GM19467 (cell line): ENCODE data around the gene LENG1.

Experiments used
- ATAC-seq: cut with Tn5 transposase; IDR thresholded peaks from one replicate; pipeline ENCODE4 v1.9.1; 2021; ENCODE audit warnings: mild to moderate bottlenecking, moderate library complexity; ENCODE audit not compliant: unreplicated experiment

Gene LENG1

DNA sequence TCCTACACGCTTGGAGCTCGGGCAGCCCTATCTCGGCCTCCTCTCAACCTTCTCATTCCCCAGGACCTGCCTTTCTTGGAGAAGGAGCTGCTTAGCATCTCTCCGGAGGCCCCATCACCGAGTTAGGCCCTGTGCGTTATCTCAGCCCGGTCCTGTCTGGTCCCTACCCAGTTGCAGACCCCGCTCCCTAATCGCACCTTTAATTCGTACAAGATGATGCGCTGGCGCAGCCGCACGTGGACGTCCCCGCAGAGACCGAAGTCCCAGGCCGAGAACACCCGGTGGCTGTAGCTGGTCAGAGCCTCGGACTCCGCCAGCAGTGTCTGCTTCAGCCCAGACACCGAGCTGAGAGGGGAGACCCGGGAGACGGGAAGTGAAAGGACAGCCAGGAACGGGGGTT lies 5.7 kb upstream of the LENG1 start:
- no peak for ATAC-seq

DNA sequence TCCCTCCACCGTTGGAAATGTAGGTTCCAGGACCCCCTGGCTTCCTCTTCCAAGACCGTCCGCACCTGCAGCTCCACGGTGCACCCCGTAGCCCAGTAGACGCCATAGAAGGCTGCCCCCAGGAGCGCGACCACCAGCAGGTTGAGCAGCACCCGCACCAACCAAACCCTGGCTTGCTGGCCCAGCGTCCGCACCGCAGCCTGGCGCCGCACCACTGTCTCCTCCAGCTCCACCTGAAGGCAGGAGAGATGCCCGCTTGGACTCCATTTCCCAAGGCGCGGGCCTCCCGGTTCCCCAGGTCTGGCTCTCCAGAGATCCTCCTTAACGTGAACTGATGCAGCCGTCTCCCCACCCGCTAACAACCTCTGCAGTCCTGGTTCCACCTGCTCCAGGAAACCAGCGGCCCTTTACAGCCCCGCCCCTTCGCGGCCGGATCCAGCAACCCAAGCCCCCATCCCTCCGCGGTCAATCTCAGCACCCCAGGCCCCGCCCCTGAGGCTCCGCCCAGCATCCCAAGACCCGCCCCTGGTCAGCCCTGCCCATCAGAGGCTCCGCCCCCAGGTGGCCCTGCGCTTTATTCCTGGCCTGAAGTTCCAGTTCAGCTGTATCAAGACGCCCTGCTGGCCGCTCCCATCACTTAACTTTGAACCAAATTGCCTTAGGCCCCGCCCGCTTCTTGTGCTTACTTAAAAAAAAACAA lies 5.0 kb upstream of the LENG1 start:
- no peak for ATAC-seq

DNA sequence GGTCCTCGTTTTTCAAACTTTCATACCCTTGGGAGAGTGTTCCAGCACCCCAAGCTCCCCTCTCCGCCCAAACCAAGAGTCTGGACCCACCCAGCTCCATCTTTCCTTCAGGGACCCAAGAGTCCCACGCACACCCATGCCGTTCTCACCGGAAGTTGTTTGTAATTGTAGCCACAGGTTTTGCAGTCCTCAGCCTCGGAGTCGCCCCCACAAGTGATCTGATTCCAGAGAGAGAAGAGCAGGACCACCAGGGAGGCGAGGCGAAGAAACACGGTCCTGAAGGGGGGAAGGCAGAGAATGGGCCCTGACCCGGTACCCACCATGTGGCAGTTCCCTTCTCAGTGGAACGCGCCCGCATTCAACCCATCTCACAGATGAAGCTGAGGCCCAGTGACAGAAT lies 3.4 kb upstream of the LENG1 start:
- no peak for ATAC-seq

DNA sequence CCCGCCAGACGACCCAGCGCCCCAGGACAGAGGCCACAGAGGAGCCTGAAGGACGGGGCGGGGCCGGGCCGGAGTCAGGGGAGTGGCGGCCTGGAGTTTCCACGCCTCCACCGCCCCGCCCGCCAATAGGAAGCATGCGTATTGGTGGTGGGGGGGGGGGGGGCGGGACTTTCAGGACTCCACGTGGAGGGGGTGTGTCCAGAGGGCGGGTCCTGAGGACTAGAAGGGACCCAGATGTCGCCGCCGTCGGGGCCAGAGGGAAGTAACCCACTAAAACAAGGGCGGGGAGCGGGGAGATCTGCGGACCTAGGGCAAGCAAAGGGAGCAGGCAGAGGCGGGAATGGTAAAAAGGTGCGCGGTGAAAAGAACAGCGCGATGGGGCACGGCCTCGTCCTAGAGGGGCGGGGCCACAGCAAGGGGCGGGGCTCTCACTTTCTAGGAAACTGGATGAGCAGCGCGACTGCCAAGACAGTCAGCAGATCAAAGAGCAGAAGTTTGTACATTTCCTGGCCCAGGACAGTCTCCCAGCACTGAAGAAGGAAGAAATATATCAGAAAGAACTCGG lies 2.8 kb upstream of the LENG1 start:
- ATAC-seq, result no peak

DNA sequence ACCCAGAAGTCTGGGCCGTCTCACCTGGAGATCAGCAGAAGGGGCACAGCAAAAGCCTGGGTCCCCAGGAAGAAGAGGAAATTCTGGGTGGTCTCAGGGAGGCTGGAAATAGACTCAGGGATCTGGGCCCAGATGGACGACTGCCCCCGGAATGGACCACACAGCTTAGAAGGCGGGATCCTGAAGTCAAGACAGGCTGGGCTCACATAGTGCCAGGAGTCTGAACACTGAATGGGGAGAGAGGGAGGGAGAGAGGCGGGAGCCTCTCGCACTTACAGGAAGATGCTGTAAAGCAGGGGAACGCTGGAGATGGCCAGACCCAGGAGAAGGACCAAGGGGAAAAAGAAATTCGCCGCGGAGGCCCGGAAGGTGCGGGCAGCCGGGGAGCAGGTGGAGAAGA lies 1.3 kb upstream of the LENG1 start:
- no peak for ATAC-seq

DNA sequence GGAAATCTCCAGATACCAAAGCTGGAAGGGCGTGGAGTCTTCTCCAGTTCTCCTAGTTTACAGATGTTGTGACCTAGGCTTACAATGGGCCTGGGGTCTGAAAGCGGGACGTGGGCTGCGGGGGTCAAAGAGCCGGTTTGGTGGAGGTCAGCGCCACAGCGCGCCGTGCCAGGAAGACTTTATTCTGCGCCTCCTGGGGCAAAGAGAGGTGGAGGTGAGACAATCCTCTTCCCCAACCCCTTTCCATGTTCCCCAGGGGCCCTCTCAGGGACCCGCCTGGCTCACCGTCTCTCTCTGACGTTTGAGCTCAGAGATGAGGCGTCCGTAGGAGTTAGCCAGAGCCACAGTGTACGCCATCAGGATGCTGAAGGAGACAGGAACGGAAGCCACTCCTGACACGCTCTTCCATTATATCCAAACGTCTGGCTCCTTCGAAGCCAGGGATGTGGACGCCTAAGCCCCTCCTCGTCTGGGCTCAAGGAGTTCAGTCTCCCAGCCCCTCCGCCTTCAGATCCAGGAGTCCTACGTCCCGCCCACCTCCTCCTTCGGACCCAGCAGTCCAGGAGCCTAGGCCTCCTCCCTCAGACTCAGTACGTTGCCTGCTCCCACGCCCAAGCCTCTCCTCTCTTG lies 776 bp upstream of the LENG1 start:
- no peak for ATAC-seq

DNA sequence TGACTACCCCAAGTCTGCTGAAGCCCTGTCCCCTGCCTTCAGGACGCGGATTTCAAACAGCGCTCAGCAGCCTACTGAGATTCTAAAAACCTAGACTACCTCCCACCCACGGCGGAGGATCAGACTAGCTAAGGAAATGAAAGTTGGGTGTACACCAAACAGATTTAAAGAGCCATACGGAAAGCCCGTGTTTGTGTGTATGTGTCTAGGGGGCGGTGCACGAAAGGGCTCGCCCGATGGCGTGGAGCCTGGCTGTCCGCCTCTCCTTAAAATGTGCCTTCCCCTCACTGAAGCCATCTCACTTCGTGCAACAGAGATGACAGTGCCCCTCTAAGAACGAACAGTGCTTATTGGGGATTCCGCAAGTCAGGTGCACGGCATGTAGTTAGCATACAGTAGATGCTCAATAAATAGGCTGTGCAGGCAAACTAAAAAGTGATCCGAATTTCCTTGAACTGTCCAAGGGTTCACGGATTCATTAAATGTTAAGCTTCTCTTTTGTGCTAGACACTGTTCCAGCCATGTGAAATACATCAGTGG lies 639 bp downstream of the LENG1 start:
- no peak for ATAC-seq

DNA sequence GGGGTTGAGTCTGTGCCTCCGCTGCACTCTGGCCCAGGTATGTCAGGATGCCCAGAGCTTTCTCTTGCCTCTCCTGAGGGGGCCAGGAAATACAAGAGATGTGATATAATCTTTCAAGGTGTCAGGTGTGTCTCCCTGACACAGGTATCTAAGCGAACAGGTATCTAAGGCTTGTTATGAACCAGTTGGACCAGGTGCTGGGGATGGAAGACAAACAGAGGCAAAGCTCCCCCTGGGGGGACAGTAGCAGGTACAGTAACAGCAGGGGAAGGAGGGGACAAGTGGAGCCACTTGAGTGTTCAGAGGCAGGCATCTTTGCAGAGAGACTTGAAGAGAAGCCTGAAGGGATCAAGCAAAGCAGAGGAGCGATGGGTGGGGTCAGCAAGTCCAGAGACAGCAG lies 2.6 kb downstream of the LENG1 start:
- no peak for ATAC-seq

DNA sequence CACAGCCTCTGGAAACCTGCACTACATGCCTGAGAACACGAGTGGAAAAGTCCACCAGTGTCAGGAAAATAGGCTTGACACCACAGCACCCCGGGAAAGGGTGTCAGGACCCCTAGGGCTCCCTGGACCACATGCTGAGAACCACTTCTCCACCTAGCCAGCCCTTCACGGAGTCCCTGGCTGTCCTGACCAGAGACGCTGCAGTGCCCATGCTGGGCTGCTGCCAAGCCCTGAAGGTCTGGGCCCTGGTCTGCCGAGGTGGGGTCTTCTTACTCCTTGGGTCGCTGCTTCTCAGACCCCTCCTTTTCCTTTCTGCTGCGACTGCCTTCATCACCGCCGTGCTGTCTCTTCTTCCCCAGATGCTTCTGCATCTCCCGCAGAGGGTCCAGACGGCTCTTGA lies 3.0 kb downstream of the LENG1 start:
- no peak for ATAC-seq

DNA sequence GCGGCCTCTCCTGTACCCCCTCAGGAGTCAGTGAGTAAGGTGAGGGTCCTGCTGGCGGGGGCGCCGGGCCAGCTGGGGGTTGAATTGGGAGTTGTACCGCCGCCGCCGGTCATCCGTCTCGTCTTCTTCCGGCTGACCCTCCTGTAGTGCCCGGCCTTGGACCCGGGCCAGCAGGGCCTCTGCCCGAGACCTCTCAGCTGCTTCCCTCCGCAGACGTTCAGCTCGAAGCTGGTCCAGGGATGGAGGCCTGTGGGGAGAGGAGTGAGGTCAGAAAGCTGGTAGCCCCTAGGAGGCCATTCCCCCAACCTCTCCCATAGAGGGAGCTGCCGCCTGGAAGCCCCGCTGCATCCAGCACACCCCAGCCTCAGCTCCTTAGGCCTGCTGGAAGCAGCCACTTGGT lies 3.8 kb downstream of the LENG1 start:
- no peak for ATAC-seq

DNA sequence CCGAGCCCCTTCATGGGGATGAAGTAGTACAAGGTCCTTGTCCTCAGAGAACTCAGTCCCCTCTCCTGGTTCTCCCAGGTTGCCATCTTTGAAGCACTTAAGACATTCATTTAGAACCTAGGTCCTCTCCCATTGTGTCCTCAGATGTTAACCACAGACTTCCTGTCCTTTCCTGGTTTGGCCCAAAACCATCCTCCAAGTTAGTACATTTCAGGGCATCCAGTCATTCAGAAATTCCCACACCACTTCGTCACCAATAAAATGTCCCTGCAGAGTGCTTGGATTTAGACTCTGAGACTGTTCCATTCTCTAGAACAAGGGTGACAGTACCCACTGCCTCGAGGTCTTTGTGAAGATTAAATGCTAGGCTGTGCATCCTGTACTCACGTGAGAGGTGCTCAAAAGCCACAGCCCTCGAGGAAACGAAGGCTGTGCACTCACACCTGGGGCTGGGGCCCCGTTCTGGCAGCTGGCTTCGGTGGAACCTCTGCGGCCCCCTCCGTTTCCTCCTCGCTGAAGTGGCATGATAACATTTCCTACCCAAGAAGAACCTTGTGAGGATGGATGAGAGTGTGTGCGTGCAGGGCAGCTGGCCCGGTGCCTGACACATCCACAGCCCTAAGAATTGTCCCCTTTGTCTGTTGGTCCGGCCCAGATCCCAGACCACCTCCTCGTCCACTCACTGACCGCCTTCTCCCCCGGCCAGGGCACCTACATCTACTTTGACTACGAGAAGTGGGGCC lies 4.7 kb downstream of the LENG1 start:
- no peak for ATAC-seq

DNA sequence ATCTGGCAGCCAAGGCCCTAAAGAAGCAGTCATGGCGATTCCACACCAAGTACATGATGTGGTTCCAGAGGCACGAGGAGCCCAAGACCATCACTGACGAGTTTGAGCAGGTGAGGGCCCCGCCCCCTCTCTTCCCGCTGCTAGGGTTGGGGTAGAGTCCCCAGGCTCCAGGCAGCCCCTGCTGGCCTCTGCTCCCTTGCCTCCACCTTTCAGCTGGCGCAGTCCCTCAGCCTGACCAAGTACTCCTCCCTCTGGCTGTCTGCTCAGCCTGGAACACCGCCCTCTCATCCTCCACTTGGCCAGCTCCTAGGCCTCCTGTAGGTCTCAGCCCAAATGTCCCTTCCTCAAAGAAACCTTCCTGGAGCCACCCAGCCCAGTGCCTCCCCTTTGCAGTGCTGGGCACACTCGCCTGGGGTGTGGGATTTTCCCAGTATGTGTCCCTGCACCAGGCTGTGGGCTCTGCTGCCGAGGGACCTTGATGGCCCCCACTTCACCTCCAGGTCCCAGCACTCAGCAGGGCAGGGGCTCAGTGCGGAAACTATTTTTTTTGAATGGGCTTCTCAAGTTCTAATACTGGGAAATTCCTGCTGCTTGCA lies 5.7 kb downstream of the LENG1 start:
- ATAC-seq, result no peak

DNA sequence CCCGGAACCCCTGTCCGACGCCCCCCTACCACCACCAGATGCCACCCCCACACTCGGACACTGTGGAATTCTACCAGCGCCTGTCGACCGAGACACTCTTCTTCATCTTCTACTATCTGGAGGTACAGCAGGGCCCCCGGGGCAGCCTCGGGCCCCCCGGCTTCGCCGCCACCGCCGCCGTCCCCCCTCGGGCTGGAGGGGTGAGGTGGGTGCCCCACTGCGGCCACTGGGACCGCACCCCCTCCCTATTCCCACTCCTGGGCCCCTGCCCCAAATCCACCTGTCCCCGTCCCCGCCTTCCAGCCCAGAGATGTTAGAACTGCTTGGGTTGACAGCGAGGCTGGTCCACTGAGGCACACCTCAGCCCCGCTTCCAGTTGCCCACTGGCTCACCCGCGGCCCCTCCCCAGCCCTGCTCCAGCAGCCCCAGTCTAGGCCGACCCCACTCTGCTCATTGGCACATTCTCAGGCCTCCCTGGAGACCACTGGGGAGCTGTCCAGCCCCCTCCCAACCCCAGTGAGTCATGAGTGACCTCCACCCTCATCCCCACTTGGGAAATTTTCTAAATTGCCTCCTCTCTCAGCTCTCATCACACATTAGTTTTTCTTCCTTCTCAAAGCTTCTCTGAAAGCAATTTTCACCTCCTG lies 6.5 kb downstream of the LENG1 start:
- no peak for ATAC-seq

DNA sequence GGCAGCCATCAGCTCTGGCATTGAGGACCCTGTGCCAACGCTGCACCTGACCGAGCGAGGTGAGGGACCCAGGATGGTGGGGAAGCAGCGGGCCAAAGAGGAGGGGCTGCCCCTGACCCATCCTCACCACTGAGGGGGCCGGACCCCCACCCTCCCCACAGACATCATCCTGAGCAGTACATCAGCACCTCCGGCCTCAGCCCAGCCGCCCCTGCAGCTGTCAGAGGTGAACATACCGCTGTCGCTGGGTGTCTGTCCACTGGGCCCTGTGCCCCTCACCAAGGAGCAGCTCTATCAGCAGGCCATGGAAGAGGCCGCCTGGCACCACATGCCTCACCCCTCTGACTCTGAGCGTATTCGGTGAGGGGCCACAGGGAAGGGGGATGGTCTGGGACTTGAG lies 7.3 kb downstream of the LENG1 start:
- no peak for ATAC-seq

DNA sequence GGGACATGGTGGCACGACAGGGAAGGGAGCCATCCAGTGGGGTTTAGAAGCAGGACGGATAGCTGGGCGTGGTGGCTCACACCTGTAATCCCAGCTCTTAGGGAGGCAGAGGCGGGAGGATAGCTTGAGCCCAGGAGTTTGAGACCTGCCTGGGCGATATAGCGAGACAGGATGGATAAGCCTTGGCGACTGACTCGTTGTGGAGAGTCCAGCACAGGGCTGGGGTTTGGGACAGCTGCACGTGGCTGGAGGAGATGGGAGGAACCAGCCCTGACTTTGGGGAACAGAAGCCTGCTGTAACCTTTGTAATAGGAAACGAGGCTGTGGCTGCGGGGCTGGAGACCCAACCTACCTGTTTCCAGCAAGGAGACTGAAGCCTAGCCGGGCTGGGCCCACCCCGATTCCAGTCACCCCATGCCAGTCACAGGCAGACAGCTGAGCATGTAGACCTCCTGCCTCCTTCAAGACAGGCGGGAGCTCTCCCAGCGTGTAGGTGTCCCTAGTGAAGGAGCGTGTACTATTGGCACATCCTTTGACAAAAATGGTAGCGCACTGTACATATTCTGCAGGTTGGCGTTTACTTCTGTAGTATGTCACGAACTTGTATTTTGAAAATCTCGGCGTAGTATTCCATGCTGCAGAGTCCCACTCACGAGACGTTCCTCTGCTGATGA lies 8.0 kb downstream of the LENG1 start:
- no peak for ATAC-seq

DNA sequence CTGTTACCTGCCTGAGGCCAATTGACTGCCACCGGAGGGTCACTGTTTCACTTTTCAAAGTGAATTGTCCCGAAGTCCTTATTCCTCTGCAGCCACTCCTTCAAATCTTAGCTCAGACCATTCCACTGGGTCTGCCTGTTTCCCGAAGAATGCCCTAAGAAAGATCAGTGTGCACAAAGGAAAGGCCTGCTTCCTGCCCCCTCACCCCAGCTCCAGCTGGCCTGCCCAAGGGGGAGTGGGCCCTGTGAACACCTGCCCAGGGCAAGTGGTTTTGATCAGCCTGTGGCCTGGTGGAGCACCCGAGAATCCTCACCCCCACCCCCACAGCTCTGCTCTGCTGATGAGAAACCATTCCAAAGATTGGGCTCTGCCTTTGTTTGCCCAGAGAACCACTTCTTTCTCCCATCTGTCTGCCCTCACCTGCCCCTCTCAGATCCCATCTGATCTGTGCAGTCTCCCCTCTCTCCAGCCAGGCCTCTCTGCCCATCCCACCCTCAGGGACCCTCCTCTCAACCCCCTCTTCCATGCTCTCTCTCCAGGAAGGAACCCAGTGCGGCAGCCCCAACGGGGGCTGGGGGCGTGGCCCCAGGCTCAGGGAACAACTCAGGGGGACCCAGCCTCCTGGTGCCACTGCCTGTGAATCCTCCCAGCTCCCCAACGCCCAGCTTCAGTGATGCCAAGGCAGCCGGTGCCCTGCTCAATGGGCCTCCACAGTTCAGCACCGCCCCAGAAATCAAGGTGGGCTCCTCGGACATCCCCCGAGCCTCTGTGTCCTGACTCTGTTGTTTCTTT lies 10.3 kb downstream of the LENG1 start:
- no peak for ATAC-seq

DNA sequence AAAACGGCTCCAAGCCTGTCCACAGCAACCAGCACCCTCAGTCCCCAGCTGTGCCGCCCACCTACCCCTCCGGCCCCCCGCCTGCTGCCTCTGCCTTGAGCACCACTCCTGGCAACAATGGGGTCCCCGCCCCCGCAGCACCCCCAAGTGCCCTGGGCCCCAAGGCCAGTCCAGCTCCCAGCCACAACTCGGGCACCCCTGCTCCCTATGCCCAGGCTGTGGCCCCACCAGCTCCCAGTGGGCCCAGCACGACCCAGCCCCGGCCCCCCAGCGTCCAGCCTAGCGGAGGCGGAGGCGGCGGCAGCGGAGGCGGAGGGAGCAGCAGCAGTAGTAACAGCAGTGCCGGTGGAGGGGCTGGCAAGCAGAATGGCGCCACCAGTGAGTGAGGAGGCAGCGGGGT lies 11.4 kb downstream of the LENG1 start:
- ATAC-seq, result no peak

DNA sequence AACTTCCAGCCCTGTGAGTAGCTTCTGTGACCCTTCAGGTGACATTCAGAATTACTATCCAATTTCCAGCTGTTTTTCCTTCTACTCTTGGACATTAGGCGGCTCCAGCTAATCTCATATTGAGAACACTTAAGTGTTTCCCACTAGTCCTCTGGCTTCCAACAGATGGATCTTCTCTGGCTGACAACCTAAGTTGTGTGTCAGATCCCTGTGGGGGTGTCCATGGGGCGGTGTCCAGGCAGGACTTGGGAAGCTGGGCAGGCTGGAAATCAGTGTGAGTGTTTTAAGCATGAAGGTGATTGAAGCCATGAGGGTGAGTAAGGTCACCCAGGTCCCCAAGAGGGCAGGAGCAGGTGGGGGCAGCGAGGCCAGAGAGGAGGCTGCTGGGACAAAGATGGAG lies 11.8 kb downstream of the LENG1 start:
- ATAC-seq, result no peak

DNA sequence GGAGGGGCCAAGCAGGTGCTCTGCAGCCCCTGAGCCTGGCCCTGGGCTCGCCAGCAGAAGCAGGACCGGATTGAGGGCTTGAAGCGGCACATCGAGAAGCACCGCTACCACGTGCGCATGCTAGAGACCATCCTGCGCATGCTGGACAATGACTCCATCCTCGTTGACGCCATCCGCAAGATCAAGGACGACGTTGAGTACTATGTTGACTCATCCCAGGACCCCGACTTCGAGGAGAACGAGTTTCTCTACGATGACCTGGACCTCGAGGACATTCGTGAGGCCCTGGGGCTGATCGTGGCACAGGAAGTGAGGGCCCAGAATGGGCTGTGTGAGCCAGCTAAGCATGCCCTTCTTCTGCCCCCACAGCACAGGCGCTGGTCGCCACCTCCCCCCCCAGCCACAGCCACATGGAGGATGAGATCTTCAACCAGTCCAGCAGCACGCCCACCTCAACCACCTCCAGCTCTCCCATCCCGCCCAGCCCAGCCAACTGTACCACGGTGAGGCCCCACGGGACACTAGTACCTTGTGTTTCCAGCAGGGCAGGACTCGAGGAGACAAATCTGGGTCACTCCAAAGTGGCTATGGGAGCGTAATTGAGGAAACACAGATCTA lies 13.9 kb downstream of the LENG1 start:
- no peak for ATAC-seq
